Choroid plexus epithelial cell (primary cell): ENCODE results near the gene GPAT2.
"Not testable (repeated sequence)": the region's sequence is repeated elsewhere in the genome, so short reads cannot be mapped to it uniquely, and the experiment has no call there.

Experiments
- DNase-seq: peaks from one replicate; pipeline ENCODE4 v3.0.0-alpha.2; 2010; ENCODE audit warnings: low read depth
- H3K4me3 ChIP-seq: 2 replicates; pipeline ENCODE4 v1.5.1; 2011; ENCODE audit warnings: low read depth, mild to moderate bottlenecking, control low read depth, low read length, moderate library complexity
- TF ChIP-seq, protein P1 (sequence below): conservative IDR thresholded peaks from 2 replicates; pipeline ENCODE4 v1.5.1; 2011; ENCODE audit warnings: low read depth, mild to moderate bottlenecking, control low read depth, inconsistent platforms, low read length, moderate library complexity

GPAT2 gene

DNA sequence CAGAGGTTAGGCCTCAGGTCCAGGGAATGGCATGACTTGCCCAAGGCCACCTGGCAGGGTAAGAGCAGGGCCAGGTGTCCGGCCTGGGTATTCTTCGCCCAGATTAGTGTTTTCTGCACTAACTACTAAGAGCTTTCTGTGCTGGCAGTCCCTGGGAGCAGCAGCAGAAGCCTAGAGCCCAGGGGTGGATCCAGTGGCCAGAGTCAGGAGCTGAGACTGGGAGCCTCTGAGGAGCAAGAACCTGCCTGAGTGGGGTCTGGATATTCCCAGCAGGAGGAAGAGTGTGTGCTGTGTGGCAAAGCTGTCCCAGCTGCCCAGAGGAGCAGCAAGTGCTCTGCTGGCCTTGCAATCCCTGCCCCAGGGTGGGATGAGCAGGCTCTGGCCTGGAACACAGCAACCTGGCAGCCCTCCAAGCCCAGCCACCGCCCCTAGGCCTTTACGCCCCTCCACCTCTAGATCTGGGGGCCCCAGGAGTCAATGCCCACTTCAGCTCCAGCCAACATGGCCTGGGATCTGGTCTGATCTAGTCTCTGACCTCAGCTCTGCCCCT lies 30.7 kb upstream of the GPAT2 start:
- TF ChIP-seq, protein P1, sequence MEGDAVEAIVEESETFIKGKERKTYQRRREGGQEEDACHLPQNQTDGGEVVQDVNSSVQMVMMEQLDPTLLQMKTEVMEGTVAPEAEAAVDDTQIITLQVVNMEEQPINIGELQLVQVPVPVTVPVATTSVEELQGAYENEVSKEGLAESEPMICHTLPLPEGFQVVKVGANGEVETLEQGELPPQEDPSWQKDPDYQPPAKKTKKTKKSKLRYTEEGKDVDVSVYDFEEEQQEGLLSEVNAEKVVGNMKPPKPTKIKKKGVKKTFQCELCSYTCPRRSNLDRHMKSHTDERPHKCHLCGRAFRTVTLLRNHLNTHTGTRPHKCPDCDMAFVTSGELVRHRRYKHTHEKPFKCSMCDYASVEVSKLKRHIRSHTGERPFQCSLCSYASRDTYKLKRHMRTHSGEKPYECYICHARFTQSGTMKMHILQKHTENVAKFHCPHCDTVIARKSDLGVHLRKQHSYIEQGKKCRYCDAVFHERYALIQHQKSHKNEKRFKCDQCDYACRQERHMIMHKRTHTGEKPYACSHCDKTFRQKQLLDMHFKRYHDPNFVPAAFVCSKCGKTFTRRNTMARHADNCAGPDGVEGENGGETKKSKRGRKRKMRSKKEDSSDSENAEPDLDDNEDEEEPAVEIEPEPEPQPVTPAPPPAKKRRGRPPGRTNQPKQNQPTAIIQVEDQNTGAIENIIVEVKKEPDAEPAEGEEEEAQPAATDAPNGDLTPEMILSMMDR = no peak
- no peak for DNase-seq

DNA sequence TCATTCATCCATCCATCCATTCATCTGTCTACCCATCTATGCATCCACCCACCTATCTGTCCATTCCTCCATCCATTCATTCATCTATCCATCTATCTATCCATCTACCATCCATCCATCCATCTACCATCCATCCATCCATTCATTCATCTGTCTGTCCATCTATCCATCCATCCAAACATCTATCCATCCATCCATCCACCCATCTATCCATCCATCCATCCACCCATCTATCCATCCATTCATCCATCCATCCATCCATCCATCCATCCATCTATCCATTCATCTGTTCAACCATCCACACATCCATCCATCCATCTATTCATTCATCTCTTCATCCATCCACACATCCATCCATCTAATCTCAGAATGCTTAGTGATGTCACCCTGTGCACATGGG lies 30.0 kb upstream of the GPAT2 start:
- DNase-seq, H3K4me3 ChIP-seq: not testable (repeated sequence)

More for the DNA sequence above, 30.7 kb upstream of the GPAT2 start:
- no peak overlapping the region for H3K4me3 ChIP-seq

DNA sequence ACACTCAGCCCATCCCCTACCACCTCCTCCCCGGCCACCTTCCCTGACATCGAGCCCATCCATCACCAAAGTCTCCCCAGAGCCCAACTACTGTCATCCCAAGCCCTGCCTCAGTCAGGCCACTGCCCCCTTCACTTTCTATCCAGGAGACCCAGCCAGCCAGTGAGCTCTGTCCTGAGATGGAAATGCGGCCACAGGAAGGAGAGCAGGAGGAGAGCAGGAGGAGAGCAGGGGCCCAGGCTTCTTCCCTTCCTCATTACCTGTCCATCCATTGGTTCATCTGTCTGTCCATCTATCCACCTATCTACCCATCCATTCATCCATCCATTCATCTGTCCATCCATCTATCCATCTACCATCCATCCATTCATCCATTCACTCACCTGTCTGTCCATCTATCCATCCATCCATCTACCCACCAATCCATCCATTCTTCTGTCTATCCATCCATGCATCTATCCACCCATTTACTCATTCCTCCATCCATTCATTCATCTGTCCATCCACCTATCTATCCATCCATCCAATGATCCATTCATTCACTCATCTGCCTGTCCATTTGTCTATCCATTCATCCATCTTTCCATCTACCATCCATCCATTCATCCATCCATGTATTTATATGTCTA lies 29.4 kb upstream of the GPAT2 start:
- not testable (repeated sequence) for DNase-seq, H3K4me3 ChIP-seq

DNA sequence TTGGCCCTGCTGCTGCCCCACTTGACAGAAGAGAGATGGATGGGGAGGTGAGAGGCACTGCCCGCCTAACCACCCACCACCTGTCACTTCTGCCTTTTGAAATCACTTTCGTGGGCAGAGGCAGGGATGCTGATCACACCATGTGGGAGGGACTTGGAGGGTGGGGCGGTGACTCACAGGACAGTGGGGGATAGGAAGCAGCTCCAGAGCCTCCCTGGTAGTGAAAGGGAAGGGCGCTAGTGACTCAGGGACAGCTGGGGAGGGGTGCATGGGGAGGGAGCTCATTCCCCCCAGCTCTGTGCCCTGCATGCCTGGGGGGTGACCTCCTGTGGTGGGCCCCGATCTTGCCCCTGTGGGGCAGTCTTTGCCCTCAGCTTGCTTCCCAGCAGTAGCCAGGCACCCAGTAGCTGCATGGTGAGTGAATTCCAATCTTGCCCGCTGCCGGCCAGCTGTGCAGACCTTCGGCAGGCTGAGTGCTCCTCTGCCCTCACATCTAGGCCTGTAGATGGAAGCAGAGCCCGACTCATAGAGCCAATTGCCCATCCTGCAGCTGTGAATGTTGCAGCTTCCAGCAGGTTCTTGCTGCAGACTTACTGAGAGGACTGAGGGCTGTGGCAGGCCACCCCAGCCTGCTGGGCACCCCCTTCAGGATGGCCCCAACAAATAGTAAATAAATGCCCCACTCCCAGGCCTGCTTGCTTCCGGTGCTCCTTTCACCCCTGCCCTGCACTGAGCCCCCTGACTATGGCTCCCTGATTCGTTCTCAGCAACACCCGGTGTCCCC lies 28.6 kb upstream of the GPAT2 start:
- peak; percentile 79 for DNase-seq
- TF ChIP-seq, protein P1 = peak; percentile 55
- H3K4me3 ChIP-seq = not testable (repeated sequence)

DNA sequence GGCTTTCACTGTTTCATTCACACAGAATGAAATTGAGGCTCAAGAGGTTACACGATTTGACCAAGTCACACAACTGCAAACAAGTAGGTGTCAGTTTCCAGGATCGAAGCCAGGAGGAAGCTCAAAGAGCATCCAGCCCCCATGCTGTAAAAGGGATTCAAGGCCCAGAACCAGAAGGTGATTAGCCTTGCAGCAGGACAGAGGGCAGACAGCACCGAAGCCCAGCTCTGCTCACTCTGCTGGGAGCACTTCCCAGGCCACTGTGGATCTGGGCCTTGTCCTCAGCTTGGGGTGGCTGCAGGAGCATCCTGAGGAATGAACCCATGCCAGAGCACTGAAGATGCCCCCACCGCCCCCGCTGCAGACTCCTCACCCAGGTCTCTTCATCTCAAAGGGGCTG lies 27.8 kb upstream of the GPAT2 start:
- H3K4me3 ChIP-seq, DNase-seq: not testable (repeated sequence)

DNA sequence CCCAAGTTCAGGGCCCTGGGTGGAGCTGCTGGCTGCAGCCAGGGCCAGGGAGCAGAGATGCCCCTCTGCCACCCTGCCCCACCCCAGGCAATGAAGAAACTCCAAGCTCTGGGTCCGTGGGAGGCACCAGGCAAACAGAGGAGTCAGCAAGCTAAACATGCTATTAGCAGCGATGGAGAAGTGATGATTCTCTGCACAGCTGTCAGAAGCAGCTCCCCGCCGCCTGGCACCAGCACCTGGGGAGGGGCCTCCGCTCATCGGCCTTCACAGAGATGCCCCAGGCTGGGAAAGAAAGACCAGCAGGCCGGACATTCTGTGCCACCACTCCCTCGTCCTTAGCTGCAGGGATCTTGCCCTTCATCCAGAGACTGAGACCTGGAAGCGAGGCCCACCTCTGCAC lies 27.2 kb upstream of the GPAT2 start:
- DNase-seq, H3K4me3 ChIP-seq: not testable (repeated sequence)

DNA sequence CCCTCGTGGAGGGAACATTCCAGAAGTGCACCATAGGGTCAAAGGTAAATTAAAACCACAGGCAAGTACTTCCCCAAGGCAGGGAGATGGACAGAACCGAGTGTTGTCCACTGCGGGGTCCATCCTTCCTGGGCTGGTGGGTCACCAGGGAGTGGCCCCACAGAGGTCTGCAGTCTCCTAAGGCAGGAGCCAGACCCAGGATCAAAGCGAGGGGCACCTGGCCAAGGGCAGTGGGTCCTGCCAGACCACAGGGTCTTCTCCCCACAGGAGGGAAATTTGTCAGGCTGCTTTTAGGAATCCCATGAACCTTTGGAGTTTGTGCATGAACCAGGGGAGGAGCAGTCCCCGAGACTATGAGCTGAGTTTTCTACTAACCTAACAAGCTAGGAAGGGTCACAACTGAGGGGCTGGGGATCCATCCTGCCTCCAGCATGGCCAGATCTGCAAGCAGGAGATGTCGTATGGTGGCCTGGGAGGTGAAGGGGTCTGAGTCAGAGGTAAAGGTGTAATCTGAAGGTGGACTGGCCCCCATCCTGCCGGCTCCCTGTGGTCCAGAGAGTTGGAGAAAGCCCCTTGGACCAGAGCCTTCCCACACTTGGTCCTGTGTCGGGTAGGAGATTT lies 26.6 kb upstream of the GPAT2 start:
- not testable (repeated sequence) for DNase-seq, H3K4me3 ChIP-seq

DNA sequence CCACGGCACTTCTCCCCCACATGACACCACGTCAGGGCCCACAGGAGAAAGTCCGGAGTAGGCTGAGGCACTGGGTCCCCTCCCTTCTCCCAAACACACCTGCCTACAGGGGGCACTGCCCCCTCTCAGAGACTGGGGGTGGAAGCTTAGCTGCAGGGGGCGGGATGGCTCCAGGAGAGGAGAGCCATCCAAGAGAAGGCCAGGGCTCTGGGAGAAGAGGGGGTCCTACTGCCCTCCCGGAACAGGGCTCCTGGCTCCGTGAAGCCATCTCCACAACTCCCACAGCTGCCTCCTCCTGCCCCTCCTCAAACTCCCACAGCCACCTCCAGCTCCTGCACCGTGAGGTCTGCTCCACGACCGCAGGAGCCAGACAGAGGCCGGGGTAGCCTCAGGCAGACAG lies 25.6 kb upstream of the GPAT2 start:
- not testable (repeated sequence) for DNase-seq, H3K4me3 ChIP-seq

DNA sequence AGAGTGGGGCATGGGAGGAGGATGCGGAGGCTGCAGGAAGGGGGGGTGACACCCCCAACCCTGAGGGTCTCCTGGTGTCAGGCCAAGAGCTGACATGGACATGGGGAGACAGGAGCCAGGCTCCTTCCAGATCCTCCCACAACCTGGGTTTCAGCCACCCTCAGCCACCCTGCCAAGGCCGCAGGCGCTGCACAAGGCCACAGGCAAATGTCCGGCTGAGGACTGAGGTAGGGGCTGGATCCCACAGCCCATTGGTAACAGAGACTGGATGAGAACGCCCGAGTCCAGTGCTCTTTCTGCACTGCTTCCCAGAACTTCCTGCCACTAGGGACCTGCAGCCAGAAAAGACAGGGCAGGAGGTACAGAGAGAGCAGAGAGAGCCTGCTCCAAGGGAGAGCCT lies 24.7 kb upstream of the GPAT2 start:
- DNase-seq = not testable (repeated sequence)

DNA sequence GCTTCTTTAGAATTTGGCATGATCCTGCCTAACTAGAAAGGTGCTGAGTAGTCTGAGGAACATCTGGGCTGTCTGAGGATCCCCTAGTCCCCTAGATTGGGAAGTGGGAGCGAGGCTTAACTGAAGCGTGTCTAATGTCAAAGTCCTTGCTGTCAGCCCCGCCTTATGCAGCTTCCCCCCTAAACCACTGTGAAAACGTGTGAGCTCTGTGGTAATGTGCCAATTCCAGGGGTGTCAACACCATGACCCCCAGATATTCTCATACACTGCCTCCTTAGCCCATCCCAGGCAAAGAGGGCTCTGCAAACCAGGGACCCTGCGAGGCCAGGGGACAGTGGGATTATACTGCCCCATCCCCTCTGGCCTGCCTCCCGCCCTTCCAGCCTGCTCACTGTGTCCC lies 21.1 kb upstream of the GPAT2 start:
- not testable (repeated sequence) for H3K4me3 ChIP-seq, DNase-seq

More for the DNA sequence above, 24.7 kb upstream of the GPAT2 start:
- H3K4me3 ChIP-seq = not testable (repeated sequence)

DNA sequence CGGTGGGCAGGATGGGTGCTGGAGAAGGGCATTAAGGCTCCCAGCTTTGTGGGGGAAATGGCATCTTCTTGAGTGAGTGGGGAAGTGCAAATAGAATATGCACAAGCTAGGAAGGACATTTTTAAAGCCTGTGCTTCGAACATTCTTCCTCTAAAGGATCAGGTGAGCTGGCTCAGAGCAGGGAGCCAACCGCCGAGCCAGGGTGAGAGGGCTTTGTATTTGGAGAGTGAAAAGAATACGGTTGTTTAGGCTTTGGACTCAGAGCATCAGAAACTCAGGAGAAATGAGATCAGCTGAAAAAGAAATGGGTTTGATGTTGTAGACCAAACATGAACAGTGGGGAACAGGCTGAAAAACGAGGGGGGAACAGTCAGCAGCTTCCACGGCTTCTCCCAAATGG lies 19.8 kb upstream of the GPAT2 start:
- not testable (repeated sequence) for H3K4me3 ChIP-seq, DNase-seq

DNA sequence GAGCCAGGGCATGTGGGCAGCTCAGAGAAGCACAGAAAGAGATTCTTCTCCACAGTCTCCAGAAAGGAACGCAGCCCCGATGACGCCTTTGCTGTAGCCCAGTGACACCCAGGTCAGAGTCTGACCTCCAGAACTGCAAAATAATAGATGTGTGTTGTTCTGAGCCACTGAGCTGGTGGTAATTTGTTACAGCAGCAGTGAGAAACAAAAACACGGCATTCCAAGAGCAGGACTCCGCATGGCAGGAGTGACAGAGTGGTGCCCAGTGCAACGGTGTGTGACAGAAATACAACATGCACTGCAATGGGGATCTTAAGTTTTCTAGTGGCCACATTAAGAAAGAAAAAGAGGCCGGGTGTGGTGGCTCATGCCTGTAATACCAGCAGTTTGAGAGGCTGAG lies 18.7 kb upstream of the GPAT2 start:
- not testable (repeated sequence) for H3K4me3 ChIP-seq, DNase-seq

DNA sequence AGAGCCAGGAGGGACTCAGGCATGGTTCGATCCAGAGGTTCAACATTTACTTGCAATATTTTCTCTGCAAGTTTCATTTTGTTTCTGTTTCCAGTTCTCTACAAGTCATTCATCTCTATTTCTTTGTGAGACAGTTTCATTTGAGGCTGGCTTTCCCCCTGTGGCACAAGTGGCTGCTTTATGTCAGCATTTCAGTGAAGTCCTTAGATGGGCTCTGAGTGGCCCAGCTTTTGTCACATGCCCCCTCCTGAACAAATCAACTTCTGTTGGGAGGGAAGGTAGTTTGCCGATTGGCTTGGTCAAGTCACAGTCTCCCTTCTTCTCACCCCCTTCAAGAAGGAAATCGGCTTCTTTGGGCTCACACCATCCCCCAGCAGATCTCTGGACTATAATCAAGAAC lies 17.9 kb upstream of the GPAT2 start:
- DNase-seq, H3K4me3 ChIP-seq: not testable (repeated sequence)

DNA sequence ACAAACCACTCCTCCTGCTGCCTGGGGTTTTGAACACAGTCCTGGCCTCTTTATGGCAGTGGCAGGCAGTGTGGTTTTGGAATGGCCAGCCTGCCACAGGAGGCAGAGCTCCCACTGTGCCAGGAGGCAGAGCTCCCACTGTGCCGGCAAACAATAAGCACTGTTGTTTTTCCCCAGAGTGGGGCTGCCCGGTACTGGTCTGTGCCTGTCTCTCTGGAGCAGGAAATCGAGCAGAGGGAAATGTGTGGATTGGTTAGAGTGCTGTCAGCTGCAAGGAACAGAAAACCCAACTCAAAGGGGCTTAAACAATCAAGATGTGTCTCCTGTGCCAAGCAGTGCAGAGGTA lies 15.2 kb upstream of the GPAT2 start:
- DNase-seq, H3K4me3 ChIP-seq: not testable (repeated sequence)

DNA sequence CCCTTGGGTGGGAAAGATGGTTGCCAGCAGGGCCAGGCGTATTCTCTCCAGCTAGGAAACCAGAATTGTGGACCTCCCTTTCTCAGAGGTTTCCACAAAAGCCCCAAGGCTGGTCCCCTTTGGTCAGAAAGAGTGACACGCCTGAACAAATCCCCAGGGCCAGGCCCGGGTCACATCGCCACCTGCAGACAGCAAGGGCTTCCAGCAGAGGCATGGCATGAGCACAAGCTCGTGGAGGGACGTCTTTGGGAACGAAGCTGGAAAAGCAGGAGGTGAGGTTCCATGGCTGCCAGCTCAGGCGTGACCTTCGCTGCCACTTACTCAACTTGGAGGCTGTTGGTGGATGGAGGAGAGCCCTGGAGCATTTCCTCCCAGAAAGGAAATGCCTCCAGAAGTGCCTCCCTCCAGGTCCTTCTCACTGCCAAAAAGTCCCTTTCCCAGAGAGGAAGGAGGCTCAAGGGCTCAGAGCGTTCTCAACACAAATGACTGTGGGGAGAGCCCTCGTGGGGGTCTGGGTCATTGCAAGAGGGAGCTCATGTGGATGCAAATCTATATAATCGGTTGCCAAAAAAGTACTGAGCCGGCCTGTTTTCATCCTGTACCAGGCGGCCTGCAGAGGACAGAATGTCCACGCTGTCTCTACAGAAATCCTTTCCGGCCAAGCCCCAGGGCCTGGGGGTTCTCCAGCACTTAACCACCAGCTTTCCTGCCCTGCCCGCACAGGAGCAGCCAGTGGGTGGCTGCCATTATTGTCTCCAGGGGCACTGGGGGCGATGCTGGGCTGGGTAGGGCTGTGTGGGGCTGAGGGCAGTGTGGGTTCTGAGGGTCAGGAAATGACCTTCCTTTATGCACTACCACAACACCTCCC lies 14.6 kb upstream of the GPAT2 start:
- not testable (repeated sequence) for H3K4me3 ChIP-seq
- DNase-seq = peak; percentile 8

DNA sequence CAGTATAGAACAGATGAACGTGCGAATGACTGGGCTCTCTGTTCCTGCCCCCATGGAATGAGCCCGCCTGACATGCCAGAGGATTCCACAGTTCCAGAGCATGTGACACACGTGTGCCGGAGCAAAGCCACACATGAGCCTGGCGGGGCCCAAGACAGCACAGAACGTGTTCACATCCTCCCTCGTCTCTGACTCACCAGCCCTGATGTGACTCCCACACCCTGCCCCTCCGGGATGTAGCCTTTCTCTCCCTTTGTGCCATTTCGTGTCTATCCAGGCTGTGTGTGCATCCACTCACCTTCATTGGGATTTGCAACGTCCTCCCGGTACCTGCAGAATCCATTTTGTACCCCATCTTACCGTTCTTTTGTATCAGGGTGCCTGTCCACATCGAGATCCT lies 838 bp upstream of the GPAT2 start:
- H3K4me3 ChIP-seq, DNase-seq: not testable (repeated sequence)
